A204.1 (cell line): ENCODE results near the gene NPTX1.

Experiments
- FAIRE-seq: peaks from 2 replicates; lab custom pipeline; 2012; peaks lifted over from hg19 to GRCh38; lab: Jason Lieb, UNC

Gene NPTX1

DNA sequence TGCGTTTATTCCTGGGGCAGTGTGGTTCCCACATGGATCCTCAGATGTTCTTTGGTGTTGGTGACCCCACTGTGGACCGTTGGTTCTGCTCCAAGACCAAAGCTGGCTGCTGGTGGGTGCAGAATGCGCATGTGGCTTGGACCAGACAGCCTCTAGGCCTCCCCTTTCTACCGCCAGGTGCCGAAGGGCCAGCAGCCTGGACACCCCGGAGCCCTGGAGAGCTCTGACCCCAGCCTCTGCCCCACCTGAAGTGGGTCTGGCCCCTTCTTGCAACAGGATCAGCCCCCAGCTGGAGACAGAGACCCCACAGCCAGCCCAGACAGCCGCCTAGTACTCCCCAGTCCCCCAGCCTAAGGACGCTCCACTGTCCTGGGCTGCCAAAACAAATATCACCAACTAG lies 18.4 kb downstream of the NPTX1 start:
- no peak for FAIRE-seq

DNA sequence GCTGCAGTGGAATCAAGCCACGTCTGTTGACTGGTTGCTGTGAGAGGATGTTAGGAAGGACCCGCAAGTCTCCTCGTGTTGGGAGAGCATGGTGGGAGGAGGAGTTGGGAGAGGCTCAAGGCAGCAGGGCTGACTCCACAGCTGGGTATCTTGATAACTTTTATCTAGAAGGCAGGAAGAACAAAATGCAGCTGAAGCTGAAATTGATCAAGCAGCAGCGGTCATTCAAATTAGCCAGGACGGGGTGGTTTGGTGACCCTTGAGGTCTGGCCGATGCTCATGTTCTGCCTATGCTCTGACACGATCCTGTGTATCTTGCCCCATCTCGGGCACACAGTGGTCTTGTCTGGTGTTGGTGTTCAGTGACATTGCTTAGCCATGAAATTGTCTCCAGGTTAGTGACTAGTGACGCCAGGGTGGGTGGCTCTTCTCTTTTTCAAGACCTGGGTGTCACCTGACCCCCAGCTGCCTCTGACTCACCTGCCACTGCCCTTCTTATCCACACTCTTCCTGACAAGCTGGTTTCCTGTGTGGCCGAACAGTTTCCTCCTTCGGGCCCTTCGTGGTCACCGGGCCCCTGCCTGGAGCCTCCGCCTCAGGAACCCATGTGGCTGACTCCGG lies 19.1 kb downstream of the NPTX1 start:
- FAIRE-seq, result no peak

DNA sequence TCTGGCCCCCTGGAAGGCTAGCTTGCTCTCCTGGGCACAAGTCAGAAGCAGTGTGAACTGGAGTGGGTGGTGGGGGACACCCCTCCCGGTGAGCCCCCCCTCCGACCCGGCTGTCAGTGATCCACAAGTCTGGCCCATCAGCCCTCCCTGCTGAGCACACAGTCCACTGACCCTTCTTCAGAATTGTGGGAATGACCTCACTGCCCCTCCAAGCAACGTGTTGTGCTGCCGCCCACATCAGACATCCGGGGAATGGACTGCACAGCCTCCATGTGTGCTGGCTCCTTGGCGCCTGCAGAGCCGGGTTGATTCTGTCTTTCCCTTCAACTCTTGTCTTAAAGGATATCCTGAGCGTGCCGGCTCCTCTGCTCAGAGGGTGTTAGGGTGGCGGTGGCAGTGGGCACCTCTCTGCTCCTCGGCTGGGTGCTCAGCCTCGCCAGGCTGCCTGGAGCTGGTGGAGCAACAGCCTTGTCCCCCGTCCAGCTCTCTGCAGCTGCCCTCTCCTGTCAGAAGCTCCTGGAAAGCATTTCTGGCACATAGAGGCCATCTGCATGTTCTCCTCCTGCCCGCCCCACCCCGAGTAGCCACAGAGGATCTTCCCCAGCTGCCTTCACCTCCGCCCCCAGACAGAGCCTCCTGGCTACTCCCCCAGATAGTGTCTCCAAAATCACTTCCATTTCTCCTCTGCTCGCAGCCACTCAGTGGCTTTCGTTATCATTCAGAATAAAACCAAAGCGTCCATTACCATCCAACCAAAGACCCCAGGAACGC lies 19.8 kb downstream of the NPTX1 start:
- FAIRE-seq, result no peak

DNA sequence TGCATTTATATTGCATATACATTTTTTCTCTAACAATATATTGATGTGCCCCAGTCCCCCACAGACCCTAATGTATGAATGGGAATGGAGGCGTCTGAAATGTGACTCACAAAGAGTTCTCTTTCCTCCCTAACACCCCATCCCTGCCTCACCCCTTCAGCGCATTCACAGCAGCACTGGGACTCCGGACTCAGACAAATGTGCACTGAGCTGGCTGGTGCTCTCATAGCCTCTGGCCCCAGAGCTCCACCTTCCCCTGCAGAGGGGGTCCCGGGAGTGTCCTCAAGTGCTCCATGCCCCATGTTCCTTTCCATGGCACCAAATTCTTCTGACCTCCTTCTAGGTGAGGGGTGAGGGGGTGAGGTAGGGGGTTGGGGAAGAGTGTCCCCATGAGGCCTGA lies 20.6 kb downstream of the NPTX1 start:
- FAIRE-seq, result no peak

DNA sequence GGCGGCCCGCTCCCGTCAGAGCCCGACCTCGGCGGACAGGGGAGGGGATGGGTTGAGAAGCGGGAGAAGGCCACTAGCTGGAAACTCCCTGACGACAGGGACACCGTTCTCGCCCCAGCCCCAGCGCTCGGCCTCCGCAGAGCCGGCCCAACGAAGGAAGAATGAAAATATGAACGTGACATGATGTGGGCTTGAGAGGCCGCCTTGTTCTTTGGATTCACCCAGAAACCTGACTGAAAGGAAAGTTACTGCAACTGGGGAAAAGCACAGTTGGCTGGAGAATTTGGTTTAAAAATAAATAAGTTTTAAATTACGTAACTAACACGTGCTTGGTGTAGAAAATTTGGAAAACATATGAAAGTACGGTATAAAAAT lies 21.1 kb downstream of the NPTX1 start:
- FAIRE-seq, result no peak

DNA sequence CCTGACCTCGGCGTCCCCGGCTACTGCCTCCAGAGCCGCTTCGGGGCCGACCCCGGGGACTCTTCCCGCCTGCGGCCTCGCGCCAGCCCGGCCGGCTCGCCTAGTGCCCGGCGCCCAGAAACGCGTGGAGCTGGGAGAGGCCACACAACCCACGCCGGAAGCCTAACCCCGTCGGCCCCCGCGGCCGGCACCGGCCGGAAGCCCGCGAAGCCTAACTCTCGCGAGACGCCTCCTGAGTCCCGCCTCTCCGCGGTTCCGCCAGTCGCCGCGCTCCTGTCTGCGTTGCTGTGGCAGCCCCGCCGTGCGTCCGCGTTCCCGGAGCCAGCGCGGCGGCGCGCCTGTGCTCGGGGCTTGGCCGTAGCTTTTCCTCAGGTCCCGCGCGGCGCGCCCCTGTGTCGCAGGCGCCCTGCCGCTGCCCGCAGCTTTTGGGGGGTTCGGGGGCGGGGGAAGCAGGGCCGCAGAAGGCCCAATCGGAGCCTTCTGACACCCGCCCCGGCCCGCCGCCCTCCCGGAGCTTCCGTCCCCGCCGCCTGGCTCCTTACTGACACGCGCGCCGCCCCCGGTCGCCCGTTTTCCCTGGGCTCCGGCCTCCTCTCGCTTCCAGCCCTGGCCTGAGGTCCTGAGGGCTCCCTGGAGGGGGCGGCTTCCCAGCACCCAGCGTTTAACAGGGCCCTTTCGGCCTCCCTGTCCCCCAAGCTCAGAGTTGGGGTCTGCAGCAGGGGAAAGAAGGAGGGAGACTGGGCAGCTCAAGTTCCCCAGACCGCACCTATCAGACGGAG lies 21.7 kb downstream of the NPTX1 start:
- FAIRE-seq, result no peak

DNA sequence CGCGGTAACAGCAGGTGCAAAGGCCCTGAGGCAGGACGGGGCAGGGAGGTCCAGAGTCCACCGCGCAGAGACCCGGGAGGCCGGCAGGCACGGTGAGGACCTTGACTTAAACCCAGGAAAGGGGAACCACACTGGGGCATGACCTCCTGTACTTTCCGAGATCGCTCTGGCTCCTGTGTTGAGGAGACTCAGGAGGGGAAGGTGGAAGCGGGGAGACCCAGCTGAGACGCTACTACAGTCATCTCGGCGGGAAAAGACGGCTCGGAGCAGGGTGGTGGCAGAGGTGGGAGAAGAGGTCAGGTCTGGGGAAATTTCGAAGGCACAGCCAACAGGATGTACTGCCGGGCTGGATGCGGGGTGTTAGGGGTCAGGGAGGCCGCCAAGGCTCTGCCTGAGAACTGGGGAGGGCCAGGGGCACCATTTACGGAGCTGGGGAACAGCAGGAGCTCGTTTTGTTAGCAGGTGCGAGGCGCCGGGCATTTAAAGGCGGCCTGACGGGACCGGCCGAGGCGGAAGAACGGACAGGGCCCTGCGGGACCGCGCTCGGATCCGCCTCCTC lies 22.3 kb downstream of the NPTX1 start:
- FAIRE-seq, result no peak

DNA sequence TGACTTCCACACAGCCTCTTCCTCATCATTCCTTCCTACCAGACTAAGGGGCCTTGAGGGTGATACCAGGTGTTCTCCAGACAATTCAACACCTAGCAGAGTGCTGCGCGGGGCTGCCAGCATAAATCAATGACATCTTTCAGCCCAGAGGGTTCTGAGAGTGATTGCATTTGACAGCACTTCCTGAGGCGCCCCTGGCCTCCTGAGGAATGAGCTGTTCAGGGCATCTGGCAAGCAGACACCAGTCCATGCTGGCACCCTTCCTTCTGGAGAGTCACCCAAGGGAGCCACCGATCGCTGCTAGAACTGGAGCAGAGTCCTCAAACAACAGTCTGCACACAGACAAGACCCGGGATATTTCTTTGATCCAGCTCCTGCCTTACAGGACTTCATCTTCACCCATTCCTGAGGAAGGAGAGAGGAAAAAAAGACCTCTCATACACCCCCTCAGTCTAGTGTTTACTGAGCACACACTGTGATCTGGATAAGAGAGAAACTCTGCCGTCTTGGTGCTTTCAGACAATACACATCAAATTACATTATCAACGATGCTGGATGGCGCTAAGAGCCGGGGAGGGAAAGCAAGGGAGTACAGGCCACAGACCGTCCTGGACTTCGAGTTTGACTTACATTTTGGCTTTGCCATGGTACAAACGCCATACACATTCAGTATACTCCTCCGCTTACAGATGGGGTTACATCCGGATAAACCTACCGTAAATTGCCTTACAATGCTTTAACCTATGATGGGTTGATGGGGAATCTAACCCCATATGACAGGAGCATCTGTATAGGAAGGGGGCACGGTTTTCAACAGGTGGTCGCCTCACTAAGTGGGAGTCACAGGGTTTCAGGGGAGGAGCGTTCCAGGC lies 23.0 kb downstream of the NPTX1 start:
- FAIRE-seq, result no peak

DNA sequence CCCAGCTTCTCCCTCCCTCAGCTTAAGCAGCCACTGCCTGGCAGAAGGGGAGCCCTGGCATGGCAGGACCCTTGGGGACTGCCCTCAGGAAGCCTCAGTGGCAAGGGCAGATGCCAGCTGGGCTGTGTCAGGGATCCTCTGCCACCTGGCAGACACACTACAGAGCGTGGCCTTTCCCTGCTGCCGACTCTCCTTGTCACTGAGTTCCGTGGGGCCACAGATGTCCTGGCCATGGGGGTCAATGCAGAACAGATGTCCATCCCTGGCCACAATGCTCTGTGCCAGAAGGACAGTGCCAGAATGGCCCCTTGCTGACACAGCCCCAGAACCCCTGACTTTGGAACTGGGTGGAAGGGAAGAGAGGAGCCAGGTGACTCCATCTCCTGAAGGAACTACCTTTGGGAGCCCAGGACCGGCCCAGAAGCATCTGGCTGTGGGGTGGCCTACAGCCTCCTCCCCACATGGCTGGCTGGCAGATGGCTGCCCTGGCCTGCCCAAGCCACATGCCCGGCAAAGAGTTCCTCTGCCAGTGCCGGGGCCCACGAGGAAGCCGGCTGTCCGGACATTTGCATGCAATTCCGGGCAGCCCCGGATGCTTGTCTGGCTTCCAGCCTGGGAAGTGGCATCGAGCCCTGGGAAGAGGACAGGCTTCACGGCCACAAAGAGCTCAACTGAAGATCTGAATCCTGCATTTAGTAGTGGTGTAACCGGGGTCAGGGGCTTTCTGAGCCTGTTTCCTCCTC lies 24.1 kb downstream of the NPTX1 start:
- no peak for FAIRE-seq

DNA sequence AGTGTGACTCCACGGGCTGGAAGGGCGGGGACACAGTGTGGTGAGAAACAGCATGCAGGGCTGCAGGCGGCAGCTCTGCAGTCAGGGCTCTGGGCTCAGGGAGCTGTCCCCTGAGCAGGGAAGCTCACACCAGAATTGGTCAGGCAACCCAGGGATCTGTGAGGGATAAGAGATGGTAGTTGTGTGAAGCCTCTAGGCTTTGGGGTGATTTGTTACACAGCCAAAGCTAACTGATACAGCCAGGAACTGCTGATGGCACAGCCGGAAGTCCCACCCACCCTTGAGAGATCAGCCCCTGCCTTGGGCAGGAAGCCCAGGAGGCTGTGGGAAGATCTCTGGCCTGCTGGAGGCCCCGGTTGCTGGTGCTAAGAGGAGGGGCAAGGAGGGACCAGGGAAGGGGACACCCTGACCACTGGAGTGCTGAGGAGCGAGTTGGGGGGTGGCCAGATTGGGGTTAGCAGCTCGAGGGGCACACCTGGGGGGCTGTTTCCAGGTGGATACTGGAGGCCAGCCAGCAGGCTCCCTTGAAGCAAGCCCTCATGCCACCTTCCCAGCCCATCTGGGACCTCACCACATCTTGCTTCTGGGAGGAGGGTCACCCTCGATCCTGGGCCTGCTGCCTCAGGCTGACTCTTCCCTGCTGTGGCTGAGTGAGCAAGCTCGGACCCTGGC lies 25.2 kb downstream of the NPTX1 start:
- FAIRE-seq, result no peak

DNA sequence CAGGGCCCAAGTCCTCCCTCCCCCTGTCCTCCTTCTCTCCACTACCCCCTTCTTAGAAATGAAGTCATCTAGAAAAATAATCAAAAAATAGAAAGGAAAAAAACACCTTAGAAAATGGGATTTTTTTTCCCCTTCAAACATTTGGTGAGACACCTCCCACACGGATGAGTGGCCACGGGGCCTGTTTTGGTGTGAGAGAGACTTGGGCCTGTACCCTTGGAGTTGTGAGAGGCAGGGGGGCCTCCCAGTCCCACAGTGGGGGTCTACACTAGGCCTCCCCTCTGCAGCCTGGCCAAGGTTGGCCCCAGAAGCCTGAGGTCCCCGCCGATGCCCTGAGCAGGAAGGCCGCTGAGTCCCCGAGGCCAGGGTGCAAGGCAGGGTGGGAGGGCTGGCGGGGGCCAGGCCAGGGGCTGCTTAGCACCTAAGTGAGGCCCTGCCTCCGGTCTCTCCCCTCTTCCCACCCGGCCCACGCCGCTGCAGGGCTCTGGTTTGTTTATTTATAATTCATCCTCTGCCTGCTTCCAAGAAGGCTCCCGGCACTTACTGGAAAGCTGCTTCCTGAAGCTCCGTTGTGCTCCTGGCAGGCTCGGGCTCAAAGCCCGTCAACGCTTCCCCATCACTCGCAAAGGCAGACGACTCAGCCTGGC lies 26.4 kb downstream of the NPTX1 start:
- FAIRE-seq, result no peak

DNA sequence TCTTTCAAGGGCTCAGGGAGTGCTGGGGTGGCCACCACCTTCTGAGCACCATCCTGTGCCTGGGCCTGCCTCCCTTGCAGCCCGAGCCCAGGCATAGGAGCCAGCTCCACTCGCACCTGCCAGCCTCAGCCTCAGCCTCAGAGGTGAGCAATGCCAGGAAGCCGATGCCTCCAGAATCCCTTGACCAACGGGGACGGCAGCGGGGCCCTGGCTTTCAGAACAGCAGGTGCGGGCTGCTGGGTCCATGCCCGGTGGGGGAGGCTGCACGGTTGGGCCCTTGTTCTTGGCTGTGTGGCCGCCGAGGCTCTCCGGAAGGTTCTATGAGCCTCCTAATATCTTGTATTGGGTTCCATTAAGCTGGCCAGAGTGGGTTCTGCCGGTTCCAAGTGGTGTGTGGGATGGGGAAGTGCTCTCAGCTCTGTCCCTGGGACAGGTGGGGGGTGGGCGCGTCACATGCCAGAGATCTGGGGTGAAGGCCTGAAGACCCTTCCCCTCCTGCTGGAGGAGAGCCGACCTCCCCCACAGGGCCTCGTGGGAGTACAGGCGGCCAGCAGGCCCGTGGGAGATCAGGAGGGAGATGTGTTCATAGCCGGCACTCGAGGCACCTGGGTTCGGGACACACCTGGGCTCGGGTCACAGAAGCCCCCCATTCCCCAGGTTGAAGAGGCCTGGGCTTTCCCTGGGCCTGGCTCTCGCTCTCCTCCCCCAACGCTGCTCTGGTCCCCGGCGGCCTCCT lies 27.0 kb downstream of the NPTX1 start:
- FAIRE-seq, result no peak

DNA sequence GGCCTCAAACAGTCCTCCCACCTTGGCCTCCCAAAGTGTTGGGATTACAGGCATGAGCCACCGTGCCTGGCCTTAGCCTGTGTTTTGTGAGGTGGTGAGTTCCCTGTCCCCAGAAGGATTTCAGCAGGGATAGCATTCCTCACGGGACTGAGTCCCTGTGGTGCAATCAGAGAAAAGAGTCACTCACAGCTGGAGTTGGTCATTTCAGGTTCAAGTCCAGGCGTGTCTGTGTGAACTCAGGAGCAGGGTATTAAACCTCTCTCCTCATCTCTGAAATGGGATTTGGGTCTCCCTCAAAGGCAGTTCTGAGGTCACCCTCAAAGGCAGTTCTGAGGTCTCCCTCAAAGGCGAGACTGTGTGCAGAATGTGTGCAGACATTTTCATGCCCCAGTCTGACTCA lies 28.6 kb downstream of the NPTX1 start:
- FAIRE-seq, result no peak

DNA sequence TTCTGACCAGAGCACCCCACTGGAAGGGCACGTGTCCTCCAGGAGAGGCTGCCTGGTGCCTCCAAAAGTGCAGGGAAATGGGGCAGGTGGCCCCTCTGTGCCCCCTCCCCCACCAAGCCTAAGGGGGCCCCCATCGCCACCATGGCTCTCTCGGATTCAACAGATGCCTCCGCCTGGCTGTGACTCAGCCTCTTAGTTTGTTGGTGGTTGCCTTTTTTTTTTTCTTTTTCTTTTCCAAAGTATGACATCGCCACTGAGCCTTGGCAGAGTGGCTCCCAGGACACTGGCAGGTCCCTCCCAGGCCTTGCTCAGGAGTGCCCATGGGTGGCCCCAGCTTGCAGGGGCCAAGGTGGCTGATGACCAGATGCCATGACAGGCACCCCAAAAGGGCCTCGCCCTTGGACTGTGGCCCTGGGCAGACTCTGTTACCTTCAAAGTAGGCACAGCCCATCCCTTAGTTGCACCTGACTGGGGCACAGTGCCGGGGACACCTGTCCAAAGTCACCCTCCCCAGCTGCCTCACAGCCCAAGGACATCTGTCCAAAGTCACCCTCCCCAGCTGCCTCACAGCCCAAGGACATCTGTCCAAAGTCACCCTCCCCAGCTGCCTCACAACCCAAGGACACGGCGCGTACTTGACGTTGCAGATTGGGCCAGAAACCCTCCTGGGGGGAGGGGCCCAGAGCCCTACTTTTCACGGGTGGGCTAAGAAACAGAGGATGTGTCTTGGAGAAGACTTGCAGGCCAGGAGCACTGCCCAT lies 29.6 kb downstream of the NPTX1 start:
- FAIRE-seq, result no peak

DNA sequence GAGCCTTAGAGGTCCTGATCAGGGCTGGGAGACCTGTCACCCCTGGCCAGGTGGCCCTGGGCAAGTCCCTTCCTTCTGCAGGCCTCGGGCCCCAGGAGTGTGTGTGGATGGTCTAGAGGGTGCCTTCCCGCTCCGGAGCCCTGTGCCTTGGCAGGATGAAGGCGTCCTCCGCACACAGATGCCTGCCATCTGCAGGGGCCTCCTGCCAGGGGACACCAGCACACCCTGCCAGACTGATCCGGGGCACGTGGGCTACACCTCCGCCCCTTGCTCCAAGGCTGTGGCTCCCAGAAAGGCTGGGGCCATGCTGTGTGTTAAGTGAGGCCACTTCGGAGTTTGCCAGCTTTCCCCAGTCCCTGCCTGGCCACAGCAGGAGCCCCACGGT lies 30.7 kb downstream of the NPTX1 start:
- FAIRE-seq, result no peak

DNA sequence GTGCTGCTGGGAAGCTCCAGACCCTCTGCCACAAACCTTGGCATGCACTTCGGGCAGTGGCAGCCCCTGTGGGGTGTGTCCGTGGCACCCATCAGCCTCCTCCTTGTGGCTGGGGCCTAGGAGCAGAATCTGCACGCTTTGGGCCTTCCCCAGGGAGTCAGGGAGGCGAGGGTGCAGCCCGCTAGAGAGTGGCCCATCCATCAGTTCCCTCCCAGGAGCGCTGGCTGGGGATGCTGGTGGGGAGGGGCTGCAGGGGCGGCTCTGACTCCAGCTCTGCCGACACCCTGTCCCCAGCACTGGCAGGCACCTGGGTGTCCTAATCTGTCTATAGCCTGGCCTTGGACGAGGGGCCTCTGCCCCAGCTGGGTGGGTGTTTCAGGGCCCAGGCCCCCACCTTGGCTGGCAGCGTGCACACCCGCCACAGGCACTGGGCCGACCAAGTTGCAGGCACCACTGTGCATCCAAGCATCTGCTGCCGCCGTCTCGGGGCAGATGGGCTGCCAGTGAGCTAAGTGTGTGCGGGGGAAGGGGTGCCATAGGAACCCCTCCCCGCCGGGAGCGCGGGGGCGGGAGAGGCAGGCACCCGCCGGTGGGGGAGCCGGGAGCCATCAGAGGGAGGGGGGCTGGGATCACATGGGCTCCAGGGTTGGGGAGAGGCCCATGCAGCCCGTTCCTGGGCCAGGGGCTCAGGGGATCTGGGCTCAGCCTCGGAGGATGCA lies 31.2 kb downstream of the NPTX1 start:
- FAIRE-seq, result no peak

DNA sequence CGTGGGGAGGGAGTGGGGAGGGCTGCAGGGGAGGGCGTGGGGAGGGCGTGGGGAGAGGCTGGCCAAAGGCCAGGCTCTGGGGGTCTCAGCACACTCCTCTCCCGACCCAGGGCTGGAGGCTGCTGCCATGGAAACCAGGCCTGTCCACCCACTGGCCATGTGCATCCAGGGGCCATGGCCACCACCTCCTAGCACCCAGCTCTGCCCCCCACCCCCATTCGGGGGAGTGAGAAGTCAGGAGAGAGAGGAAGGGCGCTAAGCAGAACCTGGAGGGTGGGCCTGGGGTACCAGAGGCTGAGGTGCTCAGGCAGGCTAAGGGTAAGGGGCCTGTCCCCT lies 31.8 kb downstream of the NPTX1 start:
- FAIRE-seq, result no peak

DNA sequence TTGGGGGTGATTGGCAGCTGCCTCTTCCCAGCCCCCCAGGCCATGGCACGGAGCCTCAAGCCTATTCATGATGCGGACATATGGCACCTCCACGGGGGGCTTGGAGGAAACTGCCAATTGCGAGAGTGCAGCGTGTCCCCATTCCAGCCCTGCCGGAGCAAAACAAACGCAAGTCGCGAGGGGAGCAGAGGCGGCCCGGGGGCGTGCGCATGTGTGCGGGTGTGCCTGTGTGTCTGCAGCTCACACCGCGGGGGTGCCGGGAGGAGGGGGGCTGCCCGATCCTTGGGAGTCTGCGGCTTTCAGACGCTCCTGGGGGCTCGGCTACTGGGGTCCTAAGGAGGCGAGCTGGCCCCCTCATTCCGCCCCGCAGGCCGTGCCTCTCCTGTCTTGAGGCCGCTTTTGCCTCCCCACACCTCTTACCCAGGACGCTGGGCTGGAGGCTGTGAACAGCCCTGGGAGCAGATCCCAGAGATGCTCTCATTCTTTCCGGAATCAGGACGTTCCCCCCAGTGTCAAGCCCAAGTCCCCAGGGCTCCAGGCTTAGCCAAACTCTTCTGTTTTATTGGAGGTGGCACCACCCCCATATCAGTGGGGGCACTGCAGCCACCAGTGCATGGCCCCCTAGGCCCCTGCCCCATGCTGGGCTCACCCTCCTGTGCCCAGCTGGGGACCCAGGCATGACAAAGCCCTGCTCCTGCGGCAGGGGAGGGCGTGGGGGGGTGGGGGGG lies 32.3 kb downstream of the NPTX1 start:
- FAIRE-seq, result no peak
